Keratinocyte (primary cell): ENCODE measurements around the gene ACACA. TPM values are rescaled to one million over a fixed set of nuclear protein-coding genes. Genes with fewer than 3 reads are reported as not detected.
A peak's percentile ranks its signal among the peaks of the same experiment; 100 is the strongest.

Experiments used
- DNase-seq: peaks from one replicate; pipeline ENCODE4 v3.0.0-alpha.2; 2011; ENCODE audit warnings: low read depth, missing footprints, low spot score
- FAIRE-seq: peaks from 2 replicates; lab custom pipeline; 2011; peaks lifted over from hg19 to GRCh38; lab: Jason Lieb, UNC
- H2AFZ ChIP-seq: 2 replicates; pipeline ENCODE4 v1.6.0; 2012; ENCODE audit warnings: low read length, control low read depth, inconsistent platforms; ENCODE audit not compliant: control insufficient read depth
- H3K27ac ChIP-seq: 2 replicates; pipeline ENCODE4 v1.5.1; 2011; ENCODE audit warnings: low read length; ENCODE audit not compliant: control insufficient read depth, insufficient read depth
- H3K27me3 ChIP-seq: 3 replicates; pipeline ENCODE4 v1.6.0; 2011; ENCODE audit warnings: low read length; ENCODE audit not compliant: control insufficient read depth, insufficient read depth; ENCODE audit errors: extremely low read depth
- H3K36me3 ChIP-seq, 2 experiments: 2 replicates in 1 of 2; 3 replicates in 1 of 2; pipeline ENCODE4 v1.5.1; 2011; ENCODE audit warnings: low read length in 2 of 2, mild to moderate bottlenecking in 1 of 2; ENCODE audit not compliant: control insufficient read depth in 2 of 2, insufficient read depth in 2 of 2; ENCODE audit errors: extremely low read depth in 1 of 2
- H3K4me1 ChIP-seq: 3 replicates; pipeline ENCODE4 v1.5.1; 2011; ENCODE audit warnings: low read length; ENCODE audit not compliant: control insufficient read depth, insufficient read depth; ENCODE audit errors: extremely low read depth
- H3K4me2 ChIP-seq: 3 replicates; pipeline ENCODE4 v1.6.0; 2011; ENCODE audit warnings: low read depth, low read length; ENCODE audit not compliant: control insufficient read depth, insufficient read depth; ENCODE audit errors: extremely low read depth
- H3K4me3 ChIP-seq, 3 experiments: fragments of 200-600 bp in 1 of 3; sonication (generic) in 1 of 3; 2 replicates in 2 of 3; 3 replicates in 1 of 3; pipeline ENCODE4 v1.5.1; 2011 to 2016; ENCODE audit warnings: low read length in 3 of 3, mild to moderate bottlenecking in 3 of 3, control low read depth in 2 of 3, inconsistent platforms in 1 of 3, low read depth in 1 of 3, mixed read lengths in 1 of 3, mixed run types in 1 of 3, moderate library complexity in 1 of 3; ENCODE audit not compliant: control insufficient read depth in 2 of 3, insufficient read depth in 2 of 3; ENCODE audit errors: extremely low read depth in 1 of 3
- H3K79me2 ChIP-seq: 2 replicates; pipeline ENCODE4 v1.6.0; 2012; ENCODE audit warnings: low read length; ENCODE audit not compliant: control insufficient read depth, insufficient read depth
- H3K9ac ChIP-seq: 3 replicates; pipeline ENCODE4 v1.6.0; 2011; ENCODE audit warnings: low read length; ENCODE audit not compliant: control insufficient read depth, insufficient read depth; ENCODE audit errors: extremely low read depth
- H3K9me1 ChIP-seq: 3 replicates; pipeline ENCODE4 v1.6.0; 2011; ENCODE audit warnings: low read length; ENCODE audit not compliant: control insufficient read depth, insufficient read depth; ENCODE audit errors: extremely low read depth
- H3K9me3 ChIP-seq: 2 replicates; pipeline ENCODE4 v1.5.1; 2012; ENCODE audit warnings: low read depth, low read length; ENCODE audit not compliant: control insufficient read depth
- H4K20me1 ChIP-seq: 3 replicates; pipeline ENCODE4 v1.6.0; 2011; ENCODE audit warnings: low read length; ENCODE audit not compliant: control insufficient read depth, insufficient read depth; ENCODE audit errors: extremely low read depth
- CTCF ChIP-seq, 3 experiments: IDR thresholded peaks in 1 of 3; conservative IDR thresholded peaks in 1 of 3; optimal IDR thresholded peaks in 1 of 3; 2 replicates in 2 of 3; 3 replicates in 1 of 3; pipeline versions ENCODE3 to v1.5.1; 2011; ENCODE audit warnings: low read length in 3 of 3, mild to moderate bottlenecking in 3 of 3, moderate library complexity in 2 of 3, control low read depth in 1 of 3, inconsistent platforms in 1 of 3; ENCODE audit not compliant: insufficient read depth in 2 of 3; ENCODE audit errors: extremely low read depth in 1 of 3
- EZH2 ChIP-seq: IDR thresholded peaks from one replicate; pipeline ENCODE4 v1.6.1; 2012; ENCODE audit warnings: inconsistent platforms, mild to moderate bottlenecking, low read length, moderate library complexity
- dilution Hi-C: fragments of 300-500 bp; cut with MboI; formaldehyde crosslinking; loops from one replicate; pipeline ENCODE4 v1.7.0; 2020; ENCODE audit warnings: low sequenced_read_pairs; ENCODE audit not compliant: extremely low pct_ligation_motif_present
- polyA plus RNA-seq, 5 experiments: library from polyadenylated mRNA; depleted of rRNA in 3 of 5; stranded (reverse) in 3 of 5; stranded (forward) in 1 of 5; unstranded in 1 of 5; fragments of >200 nt; gene quantifications; 1 replicate in 1 of 5; 2 replicates in 3 of 5; 3 replicates in 1 of 5; pipeline versions ENCODE4 v1.2.1 to v1.2.3, GENCODE V29; 2011 to 2012; ENCODE audit warnings: missing spikeins in 2 of 5, low read depth in 1 of 5, low replicate concordance in 1 of 5

ACACA gene
- polyA plus RNA-seq, 1 donor (not counting 4 experiments of a cell fraction or from before 2014, with no cell fraction given) = 85.8 TPM

- FAIRE-seq = no peak
- H3K4me1 ChIP-seq = peaks cover 12% of the 10 kb centered on the region
- H3K9me3 ChIP-seq = no peaks in the 10 kb centered on the region
- H3K4me2 ChIP-seq = no peak overlapping the region
- peaks cover 34% of the 10 kb centered on the region for H3K27me3 ChIP-seq
- dilution Hi-C loops = no loop called here
- no peak overlapping the region for H3K27ac ChIP-seq
- TF ChIP-seq EZH2 (no peak), CTCF (optimal IDR thresholded peaks at IDR 0.05 in 1 of 3, IDR thresholded peaks at IDR 0.05 in 1 of 3, conservative IDR thresholded peaks at IDR 0.05 in 1 of 3; ENCODE audit: extremely low read depth in 1 of 3, insufficient read depth in 2 of 3, low read length in 3 of 3) (no peak)
- H3K36me3 ChIP-seq = no peaks in the 10 kb centered on the region
- no peak overlapping the region for H3K9ac ChIP-seq
- no peaks in the 10 kb centered on the region for H3K79me2 ChIP-seq
- no peak overlapping the region for H3K4me3 ChIP-seq
- no peaks in the 10 kb centered on the region for H3K9me1 ChIP-seq
- H2AFZ ChIP-seq = no peak overlapping the region
- no peaks in the 10 kb centered on the region for H4K20me1 ChIP-seq
- no peak for DNase-seq
These were observed 337.5 kb downstream of the ACACA start for GRCh38 chr17:37069087-37069486.

GRCh38 chr17:37068266-37068665 is 338.4 kb downstream of the ACACA start:
- dilution Hi-C loops = no loop called here
- DNase-seq (no peak), FAIRE-seq (no peak)
- Histone ChIP-seq H4K20me1 (no peaks in the 10 kb centered on the region), H2AFZ (no peak overlapping the region), H3K4me1 (peaks cover 12% of the 10 kb centered on the region), H3K27ac (no peak overlapping the region), H3K9me3 (no peaks in the 10 kb centered on the region), H3K27me3 (peaks cover 34% of the 10 kb centered on the region), H3K36me3 (no peaks in the 10 kb centered on the region), H3K4me2 (peak overlapping the region; percentile 56), H3K79me2 (no peaks in the 10 kb centered on the region), H3K9me1 (no peaks in the 10 kb centered on the region), H3K4me3 (no peak overlapping the region), H3K9ac (no peak overlapping the region)
- TF ChIP-seq EZH2 (no peak), CTCF (optimal IDR thresholded peaks at IDR 0.05 in 1 of 3, IDR thresholded peaks at IDR 0.05 in 1 of 3, conservative IDR thresholded peaks at IDR 0.05 in 1 of 3; ENCODE audit: extremely low read depth in 1 of 3, insufficient read depth in 2 of 3, low read length in 3 of 3) (no peak)
